GM12801 (cell line): ENCODE measurements around the gene LLGL2.

ENCODE experiments used
- TF ChIP-seq, protein P1 (sequence below): IDR thresholded peaks from one replicate; pipeline ENCODE4 v1.5.1; 2011; ENCODE audit warnings: control low read depth; ENCODE audit not compliant: insufficient read length; ENCODE audit errors: extremely low read depth

Gene LLGL2

DNA sequence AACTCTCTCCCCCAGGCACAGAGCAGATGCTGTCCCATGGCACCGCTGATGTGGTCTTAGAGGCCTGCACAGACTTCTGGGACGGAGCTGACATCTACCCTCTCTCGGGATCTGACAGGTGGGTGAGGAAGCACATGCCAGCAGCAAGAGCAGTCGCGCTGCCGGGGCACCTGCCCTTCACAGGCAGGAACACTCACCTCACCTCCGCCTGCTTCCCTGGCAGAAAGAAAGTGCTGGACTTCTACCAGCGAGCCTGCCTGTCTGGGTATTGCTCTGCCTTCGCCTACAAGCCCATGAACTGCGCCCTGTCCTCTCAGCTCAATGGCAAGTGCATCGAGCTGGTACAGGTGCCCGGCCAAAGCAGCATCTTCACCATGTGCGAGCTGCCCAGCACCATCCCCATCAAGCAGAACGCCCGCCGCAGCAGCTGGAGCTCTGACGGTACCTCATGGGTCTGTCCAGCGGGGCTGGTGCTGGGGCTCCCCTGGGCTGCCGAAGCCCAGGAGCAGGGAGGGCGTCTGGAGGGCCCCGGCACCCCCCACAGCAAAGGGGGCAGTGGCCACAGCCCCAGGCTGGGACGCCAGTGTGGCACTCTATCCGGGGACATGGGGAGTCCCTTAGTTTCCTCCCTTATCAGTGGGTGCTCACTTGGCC lies 31.9 kb upstream of the LLGL2 start:
- TF ChIP-seq, protein P1, sequence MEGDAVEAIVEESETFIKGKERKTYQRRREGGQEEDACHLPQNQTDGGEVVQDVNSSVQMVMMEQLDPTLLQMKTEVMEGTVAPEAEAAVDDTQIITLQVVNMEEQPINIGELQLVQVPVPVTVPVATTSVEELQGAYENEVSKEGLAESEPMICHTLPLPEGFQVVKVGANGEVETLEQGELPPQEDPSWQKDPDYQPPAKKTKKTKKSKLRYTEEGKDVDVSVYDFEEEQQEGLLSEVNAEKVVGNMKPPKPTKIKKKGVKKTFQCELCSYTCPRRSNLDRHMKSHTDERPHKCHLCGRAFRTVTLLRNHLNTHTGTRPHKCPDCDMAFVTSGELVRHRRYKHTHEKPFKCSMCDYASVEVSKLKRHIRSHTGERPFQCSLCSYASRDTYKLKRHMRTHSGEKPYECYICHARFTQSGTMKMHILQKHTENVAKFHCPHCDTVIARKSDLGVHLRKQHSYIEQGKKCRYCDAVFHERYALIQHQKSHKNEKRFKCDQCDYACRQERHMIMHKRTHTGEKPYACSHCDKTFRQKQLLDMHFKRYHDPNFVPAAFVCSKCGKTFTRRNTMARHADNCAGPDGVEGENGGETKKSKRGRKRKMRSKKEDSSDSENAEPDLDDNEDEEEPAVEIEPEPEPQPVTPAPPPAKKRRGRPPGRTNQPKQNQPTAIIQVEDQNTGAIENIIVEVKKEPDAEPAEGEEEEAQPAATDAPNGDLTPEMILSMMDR, result no peak

DNA sequence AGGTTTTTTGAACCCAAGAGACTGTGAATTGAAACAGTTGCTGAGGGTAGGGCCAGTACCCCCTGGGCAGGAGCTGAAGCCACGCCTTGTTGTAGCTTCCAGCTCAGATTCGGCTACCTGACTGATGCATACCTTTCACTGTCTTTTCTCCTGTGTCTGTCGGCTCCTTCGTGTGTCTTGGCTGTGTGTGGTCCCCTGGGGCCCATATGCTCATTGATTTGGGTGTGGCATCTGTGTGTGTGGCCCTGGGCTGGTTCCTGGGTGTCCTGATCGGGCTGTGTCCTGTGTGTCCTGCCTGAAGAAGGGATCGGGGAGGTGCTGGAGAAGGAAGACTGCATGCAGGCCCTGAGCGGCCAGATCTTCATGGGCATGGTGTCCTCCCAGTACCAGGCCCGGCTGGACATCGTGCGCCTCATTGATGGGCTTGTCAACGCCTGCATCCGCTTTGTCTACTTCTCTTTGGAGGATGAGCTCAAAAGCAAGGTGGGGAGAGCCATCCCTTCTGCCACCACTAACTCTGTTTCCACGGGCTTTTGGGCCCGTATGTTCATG lies 31.1 kb upstream of the LLGL2 start:
- TF ChIP-seq, protein P1, result no peak

DNA sequence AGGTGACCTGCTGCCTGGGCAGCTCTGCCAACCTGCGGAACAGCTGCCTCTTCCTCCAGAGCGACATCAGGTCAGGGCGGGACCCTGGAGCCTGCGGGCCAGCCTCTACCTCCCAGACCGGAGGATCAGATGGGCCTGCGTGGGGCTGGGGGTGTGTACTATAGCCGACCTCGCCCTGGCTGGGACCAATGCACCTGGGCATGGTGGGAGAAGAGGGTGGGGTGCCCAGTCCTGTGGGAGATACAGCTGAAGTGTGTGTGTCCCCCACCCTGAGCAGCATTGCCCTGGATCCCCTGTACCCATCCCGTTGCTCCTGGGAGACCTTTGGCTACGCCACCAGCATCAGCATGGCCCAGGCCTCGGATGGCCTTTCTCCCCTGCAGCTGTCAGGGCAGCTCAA lies 29.5 kb upstream of the LLGL2 start:
- TF ChIP-seq, protein P1, result no peak

GRCh38 chr17:75498039-75498725 lies 27.3 kb upstream of the LLGL2 start:
- TF ChIP-seq, protein P1, result no peak

DNA sequence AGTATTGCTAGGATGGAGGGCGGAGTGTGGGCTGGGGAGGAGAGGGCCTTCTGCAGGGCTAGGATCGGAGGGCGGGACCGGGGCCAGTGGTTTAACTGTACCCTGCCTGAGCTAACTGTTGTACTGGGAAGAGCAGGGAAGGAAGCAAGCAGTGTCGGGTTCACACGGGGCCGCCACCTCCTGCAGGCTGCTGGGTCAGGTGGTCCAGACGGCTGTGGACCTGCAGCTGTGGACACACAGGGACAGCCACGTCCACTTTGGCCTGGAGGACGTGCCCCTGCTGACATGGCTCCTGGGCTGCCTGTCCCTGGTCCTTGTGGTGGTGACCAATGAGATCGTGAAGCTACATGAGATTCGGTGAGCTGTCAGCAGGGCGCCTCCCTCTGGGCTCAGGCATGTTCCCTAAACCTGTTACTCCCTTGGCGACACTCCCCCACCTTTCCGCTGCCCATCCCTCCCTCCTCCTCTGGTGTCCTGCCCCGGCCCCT lies 26.7 kb upstream of the LLGL2 start:
- TF ChIP-seq, protein P1, result no peak

- TF ChIP-seq, protein P1, result no peak
These were observed 26.0 kb upstream of the LLGL2 start for GRCh38 chr17:75499313-75500022.

GRCh38 chr17:75500419-75501216 lies 24.9 kb upstream of the LLGL2 start:
- TF ChIP-seq, protein P1, result no peak
